ENCODE results near the gene P2RY13. TPM values are rescaled to one million over a fixed set of nuclear protein-coding genes. Genes with fewer than 3 reads are reported as not detected.

Gene P2RY13
- polyA plus RNA-seq, 1 experiment = not detected

GRCh38 chr3:151327571-151328198 is 1.7 kb downstream of the P2RY13 start:
- no peaks in the 10 kb centered on the region; the same call in 1 of the 2 replicates for H3K27me3 ChIP-seq (ENCODE audit: control insufficient read depth, insufficient read depth, low read length)
- H3K36me3 ChIP-seq (ENCODE audit: control insufficient read depth, insufficient read depth, low read length) = no peaks in the 10 kb centered on the region
- POLR2A ChIA-PET = interaction anchor here (0.6 to 0.7 kb wide), 2 partner anchors 94 to 832 kb away, joined by 3 to 6 read pairs; no protein-coding TSS in a partner anchor
- CTCF ChIA-PET = interaction anchor here (0.6 to 3.3 kb wide), 13 partner anchors 9 to 1157 kb away, joined by 3 to 17 read pairs (median 3); no protein-coding TSS in a partner anchor
- H3K4me3 ChIP-seq (ENCODE audit: low read depth, low read length) = no peak overlapping the region
- TF ChIP-seq, protein P1, sequence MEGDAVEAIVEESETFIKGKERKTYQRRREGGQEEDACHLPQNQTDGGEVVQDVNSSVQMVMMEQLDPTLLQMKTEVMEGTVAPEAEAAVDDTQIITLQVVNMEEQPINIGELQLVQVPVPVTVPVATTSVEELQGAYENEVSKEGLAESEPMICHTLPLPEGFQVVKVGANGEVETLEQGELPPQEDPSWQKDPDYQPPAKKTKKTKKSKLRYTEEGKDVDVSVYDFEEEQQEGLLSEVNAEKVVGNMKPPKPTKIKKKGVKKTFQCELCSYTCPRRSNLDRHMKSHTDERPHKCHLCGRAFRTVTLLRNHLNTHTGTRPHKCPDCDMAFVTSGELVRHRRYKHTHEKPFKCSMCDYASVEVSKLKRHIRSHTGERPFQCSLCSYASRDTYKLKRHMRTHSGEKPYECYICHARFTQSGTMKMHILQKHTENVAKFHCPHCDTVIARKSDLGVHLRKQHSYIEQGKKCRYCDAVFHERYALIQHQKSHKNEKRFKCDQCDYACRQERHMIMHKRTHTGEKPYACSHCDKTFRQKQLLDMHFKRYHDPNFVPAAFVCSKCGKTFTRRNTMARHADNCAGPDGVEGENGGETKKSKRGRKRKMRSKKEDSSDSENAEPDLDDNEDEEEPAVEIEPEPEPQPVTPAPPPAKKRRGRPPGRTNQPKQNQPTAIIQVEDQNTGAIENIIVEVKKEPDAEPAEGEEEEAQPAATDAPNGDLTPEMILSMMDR (IDR thresholded peaks at IDR 0.05; ENCODE audit: insufficient read depth, low read depth, low read length) = peak; percentile 58; the same call in 1 of the 2 replicates
- DNase-seq (ENCODE audit: low read depth) = no peak

DNA sequence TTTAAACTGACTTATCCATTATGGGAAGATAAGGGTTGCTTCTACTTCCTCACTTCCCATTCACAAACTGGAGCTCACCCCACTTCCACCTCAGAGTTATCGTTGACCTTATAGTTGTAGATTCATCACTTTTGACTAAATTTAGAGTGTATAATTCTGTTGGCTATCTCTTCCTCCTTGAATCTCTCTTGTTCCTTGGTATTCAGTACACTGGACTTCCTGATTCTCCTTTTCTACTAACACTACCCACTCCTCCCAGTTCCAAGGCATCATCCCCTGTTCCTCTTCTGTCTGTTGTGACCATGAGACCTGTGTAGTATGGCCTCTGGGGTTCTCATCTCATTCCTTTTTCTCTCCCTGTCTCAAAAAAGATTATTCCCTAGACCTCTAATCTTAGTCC is 6.8 kb downstream of the P2RY13 start:
- no peak for DNase-seq (ENCODE audit: low read depth)
- TF ChIP-seq, protein P1 (IDR thresholded peaks at IDR 0.05; ENCODE audit: insufficient read depth, low read depth, low read length) = no peak
- H3K36me3 ChIP-seq (ENCODE audit: control insufficient read depth, insufficient read depth, low read length) = no peaks in the 10 kb centered on the region
- no peaks in the 10 kb centered on the region; the same call in 1 of the 2 replicates for H3K27me3 ChIP-seq (ENCODE audit: control insufficient read depth, insufficient read depth, low read length)
- ChIA-PET POLR2A (no interaction called here), CTCF (no interaction called here)
- no peak overlapping the region for H3K4me3 ChIP-seq (ENCODE audit: low read depth, low read length)

DNA sequence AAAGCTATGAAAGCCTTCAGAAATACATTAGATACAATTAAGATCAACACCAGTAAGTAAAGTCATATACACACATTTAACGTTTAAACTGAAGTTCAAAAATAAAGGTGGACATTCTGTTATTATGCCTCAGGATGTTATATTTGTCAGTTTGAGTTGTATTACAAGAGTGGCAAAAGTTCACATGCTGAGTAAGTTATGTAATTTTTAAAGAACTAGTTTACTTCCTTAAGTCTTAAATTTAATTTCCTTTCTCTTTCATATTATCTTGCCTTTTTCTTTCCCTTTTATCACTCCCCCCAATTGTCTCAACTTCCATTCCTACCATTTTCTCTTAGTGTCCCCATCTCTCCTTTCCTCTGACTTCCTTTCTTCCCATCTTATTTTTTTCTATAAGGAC is 7.8 kb downstream of the P2RY13 start:
- ChIA-PET POLR2A (no interaction called here), CTCF (interaction anchor here (1.3 to 1.7 kb wide), 2 partner anchors 21 to 29 kb away, joined by 3 read pairs; no protein-coding TSS in a partner anchor)
- Histone ChIP-seq H3K36me3 (ENCODE audit: control insufficient read depth, insufficient read depth, low read length) (no peaks in the 10 kb centered on the region), H3K27me3 (ENCODE audit: control insufficient read depth, insufficient read depth, low read length) (no peaks in the 10 kb centered on the region; the same call in 1 of the 2 replicates), H3K4me3 (ENCODE audit: low read depth, low read length) (no peak overlapping the region)
- TF ChIP-seq, protein P1 (IDR thresholded peaks at IDR 0.05; ENCODE audit: insufficient read depth, low read depth, low read length) = no peak
- no peak for DNase-seq (ENCODE audit: low read depth)

GRCh38 chr3:151320131-151320530 is 9.2 kb downstream of the P2RY13 start:
- ChIA-PET CTCF (interaction anchor here (1.1 to 1.7 kb wide), 2 partner anchors 22 to 27 kb away, joined by 3 read pairs; no protein-coding TSS in a partner anchor), POLR2A (no interaction called here)
- no peak overlapping the region for H3K4me3 ChIP-seq (ENCODE audit: low read depth, low read length)

DNA sequence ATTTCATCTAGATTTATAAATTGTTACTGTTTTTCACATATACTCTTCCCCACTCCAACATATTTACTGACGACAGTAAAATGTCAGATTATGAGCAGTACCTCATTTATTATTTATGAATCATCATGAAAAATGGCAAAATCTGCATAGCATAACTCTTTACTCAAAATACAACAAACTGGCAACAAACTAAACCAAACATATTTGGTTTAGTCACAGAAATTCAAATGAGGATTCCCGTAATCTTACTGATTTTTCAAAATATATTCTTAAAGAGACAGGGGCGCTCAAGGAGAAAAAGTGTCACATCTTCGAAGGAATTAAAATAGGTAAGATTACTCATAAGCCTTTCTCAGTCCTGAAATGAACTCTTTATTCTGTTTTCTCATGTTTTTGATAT is 9.7 kb downstream of the P2RY13 start:
- no peaks in the 10 kb centered on the region for H3K36me3 ChIP-seq (ENCODE audit: control insufficient read depth, insufficient read depth, low read length)
- TF ChIP-seq, protein P1 (IDR thresholded peaks at IDR 0.05; ENCODE audit: insufficient read depth, low read depth, low read length) = no peak
- no peak overlapping the region for H3K4me3 ChIP-seq (ENCODE audit: low read depth, low read length)
- no peaks in the 10 kb centered on the region; the same call in 1 of the 2 replicates for H3K27me3 ChIP-seq (ENCODE audit: control insufficient read depth, insufficient read depth, low read length)
- ChIA-PET CTCF (interaction anchor here (1.1 to 1.7 kb wide), 4 partner anchors 8 to 27 kb away, joined by 3 to 5 read pairs (median 3); no protein-coding TSS in a partner anchor), POLR2A (no interaction called here)
- no peak for DNase-seq (ENCODE audit: low read depth)

More at GRCh38 chr3:151320131-151320530, 9.2 kb downstream of the P2RY13 start:
- DNase-seq (ENCODE audit: low read depth) = no peak
- Histone ChIP-seq H3K36me3 (ENCODE audit: control insufficient read depth, insufficient read depth, low read length) (no peaks in the 10 kb centered on the region), H3K27me3 (ENCODE audit: control insufficient read depth, insufficient read depth, low read length) (no peaks in the 10 kb centered on the region; the same call in 1 of the 2 replicates)
- TF ChIP-seq, protein P1 (IDR thresholded peaks at IDR 0.05; ENCODE audit: insufficient read depth, low read depth, low read length) = no peak
